Lower lobe of right lung (tissue), 2 donors: ENCODE measurements around the gene ATP1B2. TPM values are rescaled to one million over a fixed set of nuclear protein-coding genes. Genes with fewer than 3 reads are reported as not detected.
A peak's percentile ranks its signal among the peaks of the same experiment; 100 is the strongest.

Experiments used
- ATAC-seq, 2 donors: fragments of 200-7000 bp; cut with Tn5 transposase; one replicate each; pipeline ENCODE4 v1.9.1; 2020 to 2022; ENCODE audit warnings: mild to moderate bottlenecking in 2 of 2, moderate library complexity in 2 of 2
- DNase-seq: peaks from one replicate; pipeline ENCODE4 v3.0.0-alpha.2; 2020
- H3K27ac ChIP-seq: fragments of 200-600 bp; one replicate; pipeline ENCODE4 v1.8.0; 2022
- H3K27me3 ChIP-seq: fragments of 200-600 bp; one replicate; pipeline ENCODE4 v1.8.0; 2022; ENCODE audit warnings: low read depth
- H3K36me3 ChIP-seq: fragments of 200-600 bp; one replicate; pipeline ENCODE4 v1.8.0; 2022; ENCODE audit warnings: mild to moderate bottlenecking
- H3K4me1 ChIP-seq: fragments of 200-600 bp; one replicate; pipeline ENCODE4 v1.8.0; 2022
- H3K4me3 ChIP-seq: fragments of 200-600 bp; one replicate; pipeline ENCODE4 v1.8.0; 2022; ENCODE audit warnings: mild to moderate bottlenecking
- H3K9me3 ChIP-seq: fragments of 200-600 bp; one replicate; pipeline ENCODE4 v1.8.0; 2022
- CTCF ChIP-seq: fragments of 200-600 bp; IDR thresholded peaks from one replicate; pipeline ENCODE4 v1.8.0; 2022; ENCODE audit warnings: antibody characterized with exemption, mild to moderate bottlenecking
- intact Hi-C: fragments of 100-400 bp; cut with DNase I; formaldehyde crosslinking; loops from one replicate; pipeline ENCODE4 v1.11.0; 2022
- total RNA-seq: library from RNA; stranded (reverse); fragmentation: NEBNext Ultra II Directional; extraction: Animal tissue kit (Norgen Biotek cat#: 25700); gene quantifications from one replicate; pipeline ENCODE4 v1.2.1, GENCODE V29; 2021
- donor health status: DM: no; HTN: yes; CAD: no; lungs with severe emphysema.

Gene ATP1B2
- total RNA-seq, 1 donor from 2014 or later: 3.1 TPM

GRCh38 chr17:7697828-7698588 is 47.3 kb downstream of the ATP1B2 start:
- H3K4me1 ChIP-seq: no peaks in the 10 kb centered on the region
- ATAC-seq: no peak
- no peak for DNase-seq
- no peaks in the 10 kb centered on the region for H3K9me3 ChIP-seq
- intact Hi-C loops: no loop called here
- peaks cover 27% of the 10 kb centered on the region for H3K36me3 ChIP-seq
- no peak overlapping the region for H3K27ac ChIP-seq
- TF ChIP-seq CTCF: no peak
- peaks cover 4% of the 10 kb centered on the region for H3K27me3 ChIP-seq
- no peak overlapping the region for H3K4me3 ChIP-seq

GRCh38 chr17:7700510-7700909 is 49.8 kb downstream of the ATP1B2 start:
- H3K27ac ChIP-seq: no peak overlapping the region
- no peaks in the 10 kb centered on the region for H3K9me3 ChIP-seq
- TF ChIP-seq CTCF: no peak
- peaks cover 12% of the 10 kb centered on the region for H3K4me1 ChIP-seq
- intact Hi-C loops: no loop called here
- peaks cover 24% of the 10 kb centered on the region for H3K36me3 ChIP-seq
- H3K27me3 ChIP-seq: peaks cover 24% of the 10 kb centered on the region
- DNase-seq: no peak
- no peak overlapping the region for H3K4me3 ChIP-seq
- ATAC-seq: no peak

GRCh38 chr17:7701681-7702080 is 51.0 kb downstream of the ATP1B2 start:
- DNase-seq: no peak
- intact Hi-C loops: no loop called here
- H3K4me3 ChIP-seq: no peak overlapping the region
- no peak for ATAC-seq
- peaks cover 12% of the 10 kb centered on the region for H3K4me1 ChIP-seq
- peaks cover 21% of the 10 kb centered on the region for H3K36me3 ChIP-seq
- H3K9me3 ChIP-seq: no peaks in the 10 kb centered on the region
- H3K27ac ChIP-seq: no peak overlapping the region
- peaks cover 35% of the 10 kb centered on the region for H3K27me3 ChIP-seq
- no peak for TF ChIP-seq CTCF

- no peak overlapping the region for H3K27ac ChIP-seq
- peaks cover 21% of the 10 kb centered on the region for H3K36me3 ChIP-seq
- peaks cover 46% of the 10 kb centered on the region for H3K27me3 ChIP-seq
- no peak for TF ChIP-seq CTCF
- ATAC-seq: no peak
- intact Hi-C loops: no loop called here
- DNase-seq: no peak
- no peak overlapping the region for H3K4me3 ChIP-seq
- no peaks in the 10 kb centered on the region for H3K9me3 ChIP-seq
- peaks cover 12% of the 10 kb centered on the region for H3K4me1 ChIP-seq
These were observed 52.0 kb downstream of the ATP1B2 start for GRCh38 chr17:7702776-7703175.

- H3K27me3 ChIP-seq: peaks cover 53% of the 10 kb centered on the region
- H3K36me3 ChIP-seq: peaks cover 21% of the 10 kb centered on the region
- TF ChIP-seq CTCF: no peak
- DNase-seq: peak; percentile 53
- no peaks in the 10 kb centered on the region for H3K9me3 ChIP-seq
- peaks cover 12% of the 10 kb centered on the region for H3K4me1 ChIP-seq
- ATAC-seq: peak; percentile 52 to 61
- intact Hi-C loops: no loop called here
- H3K4me3 ChIP-seq: no peak overlapping the region
- H3K27ac ChIP-seq: no peak overlapping the region
These were observed 53.1 kb downstream of the ATP1B2 start for GRCh38 chr17:7703584-7704479.
